Sigmoid colon (tissue), 4 donors: ENCODE data around the gene PER2.

Experiments
- EP300 ChIP-seq, 4 donors: sonication (generic); formaldehyde crosslinking; IDR thresholded peaks; one replicate each; pipeline ENCODE4 v1.6.1; 2017; ENCODE audit warnings: antibody characterized with exemption in 4 of 4
- TF ChIP-seq, protein P1 (sequence below), 4 experiments: fragments of 450-650 bp in 3 of 4; fragments of 200-600 bp in 1 of 4; IDR thresholded peaks; one replicate each; pipeline ENCODE4 v1.5.1; 2016 to 2019; ENCODE audit warnings: antibody characterized with exemption in 4 of 4, mild to moderate bottlenecking in 3 of 4, moderate library complexity in 2 of 4

GRCh38 chr2:238259061-238260020 is 29.1 kb downstream of the PER2 start:
- TF ChIP-seq, protein P1, sequence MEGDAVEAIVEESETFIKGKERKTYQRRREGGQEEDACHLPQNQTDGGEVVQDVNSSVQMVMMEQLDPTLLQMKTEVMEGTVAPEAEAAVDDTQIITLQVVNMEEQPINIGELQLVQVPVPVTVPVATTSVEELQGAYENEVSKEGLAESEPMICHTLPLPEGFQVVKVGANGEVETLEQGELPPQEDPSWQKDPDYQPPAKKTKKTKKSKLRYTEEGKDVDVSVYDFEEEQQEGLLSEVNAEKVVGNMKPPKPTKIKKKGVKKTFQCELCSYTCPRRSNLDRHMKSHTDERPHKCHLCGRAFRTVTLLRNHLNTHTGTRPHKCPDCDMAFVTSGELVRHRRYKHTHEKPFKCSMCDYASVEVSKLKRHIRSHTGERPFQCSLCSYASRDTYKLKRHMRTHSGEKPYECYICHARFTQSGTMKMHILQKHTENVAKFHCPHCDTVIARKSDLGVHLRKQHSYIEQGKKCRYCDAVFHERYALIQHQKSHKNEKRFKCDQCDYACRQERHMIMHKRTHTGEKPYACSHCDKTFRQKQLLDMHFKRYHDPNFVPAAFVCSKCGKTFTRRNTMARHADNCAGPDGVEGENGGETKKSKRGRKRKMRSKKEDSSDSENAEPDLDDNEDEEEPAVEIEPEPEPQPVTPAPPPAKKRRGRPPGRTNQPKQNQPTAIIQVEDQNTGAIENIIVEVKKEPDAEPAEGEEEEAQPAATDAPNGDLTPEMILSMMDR (IDR thresholded peaks at IDR 0.05), result no peak
- TF ChIP-seq EP300 (IDR thresholded peaks at IDR 0.05), result no peak
